Liver (tissue), 3 donors: Measurements from ENCODE around the gene NHP2.

Experiments used
- FOXA1 ChIP-seq: IDR thresholded peaks from 2 replicates; pipeline ENCODE4 v1.6.1; 2016; ENCODE audit warnings: antibody characterized with exemption
- RAD21 ChIP-seq, 2 donors: IDR thresholded peaks; 2 replicates each; pipeline ENCODE4 v1.6.1; 2016; ENCODE audit warnings: antibody characterized with exemption in 2 of 2, mild to moderate bottlenecking in 2 of 2
- TAF1 ChIP-seq: conservative IDR thresholded peaks from 2 replicates; pipeline ENCODE4 v1.6.1; 2016; ENCODE audit warnings: antibody characterized with exemption, mild to moderate bottlenecking
- TF ChIP-seq, protein P1 (sequence below): IDR thresholded peaks from 2 replicates; pipeline ENCODE4 v1.6.1; 2016; ENCODE audit warnings: antibody characterized with exemption
- TF ChIP-seq, protein P2 (sequence below): fragments of 150-350 bp; IDR thresholded peaks from 2 replicates; pipeline ENCODE4 v1.5.1; 2017; ENCODE audit warnings: improper control_type of control experiment, low read depth, low read length; ENCODE audit not compliant: missing input control
- TF ChIP-seq, protein P3 (sequence below): IDR thresholded peaks from 2 replicates; pipeline ENCODE4 v1.6.1; 2016; ENCODE audit warnings: antibody characterized with exemption
- donor health status: healthy.
- donor health status: healthy.

DNA sequence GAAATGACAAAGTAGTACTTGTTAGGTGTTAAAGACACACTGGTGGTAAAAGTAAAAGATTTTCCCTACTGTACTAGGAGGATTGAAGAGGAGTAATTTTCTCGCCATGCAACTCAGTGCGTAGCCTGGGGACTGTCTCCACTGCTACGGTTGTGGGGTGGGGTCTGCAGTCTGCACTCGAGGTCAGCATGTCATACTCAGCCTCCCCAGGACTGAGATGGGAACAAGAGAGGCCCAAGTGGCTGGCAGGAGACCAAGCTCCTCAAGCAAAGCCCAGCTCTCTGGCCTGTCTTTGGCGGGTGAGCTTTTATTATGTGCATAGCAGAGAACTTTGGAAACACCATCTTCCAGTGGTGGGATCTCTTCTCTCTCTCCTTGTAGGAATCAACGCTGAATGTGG lies 10.4 kb downstream of the NHP2 start:
- TF ChIP-seq, protein P1, sequence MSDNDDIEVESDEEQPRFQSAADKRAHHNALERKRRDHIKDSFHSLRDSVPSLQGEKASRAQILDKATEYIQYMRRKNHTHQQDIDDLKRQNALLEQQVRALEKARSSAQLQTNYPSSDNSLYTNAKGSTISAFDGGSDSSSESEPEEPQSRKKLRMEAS = no peak
- TF ChIP-seq, protein P2, sequence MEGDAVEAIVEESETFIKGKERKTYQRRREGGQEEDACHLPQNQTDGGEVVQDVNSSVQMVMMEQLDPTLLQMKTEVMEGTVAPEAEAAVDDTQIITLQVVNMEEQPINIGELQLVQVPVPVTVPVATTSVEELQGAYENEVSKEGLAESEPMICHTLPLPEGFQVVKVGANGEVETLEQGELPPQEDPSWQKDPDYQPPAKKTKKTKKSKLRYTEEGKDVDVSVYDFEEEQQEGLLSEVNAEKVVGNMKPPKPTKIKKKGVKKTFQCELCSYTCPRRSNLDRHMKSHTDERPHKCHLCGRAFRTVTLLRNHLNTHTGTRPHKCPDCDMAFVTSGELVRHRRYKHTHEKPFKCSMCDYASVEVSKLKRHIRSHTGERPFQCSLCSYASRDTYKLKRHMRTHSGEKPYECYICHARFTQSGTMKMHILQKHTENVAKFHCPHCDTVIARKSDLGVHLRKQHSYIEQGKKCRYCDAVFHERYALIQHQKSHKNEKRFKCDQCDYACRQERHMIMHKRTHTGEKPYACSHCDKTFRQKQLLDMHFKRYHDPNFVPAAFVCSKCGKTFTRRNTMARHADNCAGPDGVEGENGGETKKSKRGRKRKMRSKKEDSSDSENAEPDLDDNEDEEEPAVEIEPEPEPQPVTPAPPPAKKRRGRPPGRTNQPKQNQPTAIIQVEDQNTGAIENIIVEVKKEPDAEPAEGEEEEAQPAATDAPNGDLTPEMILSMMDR = no peak
- TF ChIP-seq RAD21 (IDR thresholded peaks at IDR 0.05) (no peak), TAF1 (no peak), FOXA1 (no peak)
- TF ChIP-seq, protein P3, sequence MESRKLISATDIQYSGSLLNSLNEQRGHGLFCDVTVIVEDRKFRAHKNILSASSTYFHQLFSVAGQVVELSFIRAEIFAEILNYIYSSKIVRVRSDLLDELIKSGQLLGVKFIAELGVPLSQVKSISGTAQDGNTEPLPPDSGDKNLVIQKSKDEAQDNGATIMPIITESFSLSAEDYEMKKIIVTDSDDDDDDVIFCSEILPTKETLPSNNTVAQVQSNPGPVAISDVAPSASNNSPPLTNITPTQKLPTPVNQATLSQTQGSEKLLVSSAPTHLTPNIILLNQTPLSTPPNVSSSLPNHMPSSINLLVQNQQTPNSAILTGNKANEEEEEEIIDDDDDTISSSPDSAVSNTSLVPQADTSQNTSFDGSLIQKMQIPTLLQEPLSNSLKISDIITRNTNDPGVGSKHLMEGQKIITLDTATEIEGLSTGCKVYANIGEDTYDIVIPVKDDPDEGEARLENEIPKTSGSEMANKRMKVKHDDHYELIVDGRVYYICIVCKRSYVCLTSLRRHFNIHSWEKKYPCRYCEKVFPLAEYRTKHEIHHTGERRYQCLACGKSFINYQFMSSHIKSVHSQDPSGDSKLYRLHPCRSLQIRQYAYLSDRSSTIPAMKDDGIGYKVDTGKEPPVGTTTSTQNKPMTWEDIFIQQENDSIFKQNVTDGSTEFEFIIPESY = no peak
